HepG2 (cell line): ENCODE data around the gene CDT1. TPM values are rescaled to one million over a fixed set of nuclear protein-coding genes. Genes with fewer than 3 reads are reported as not detected.

Experiments used
- ARHGAP35 ChIP-seq: sonication (generic); formaldehyde crosslinking; IDR thresholded peaks from 2 replicates; pipeline ENCODE4 v1.9.0; 2022; ENCODE audit warnings: mild to moderate bottlenecking, inconsistent platforms, moderate library complexity, missing genetic modification reagents, borderline replicate concordance
- CEBPZ ChIP-seq: IDR thresholded peaks from 2 replicates; pipeline ENCODE4 v1.6.1; 2012; ENCODE audit warnings: low read length, improper control_type of control experiment
- MIXL1 ChIP-seq: IDR thresholded peaks from 2 replicates; pipeline ENCODE4 v1.6.1; 2016
- MXD1 ChIP-seq: sonication (generic); formaldehyde crosslinking; IDR thresholded peaks from 2 replicates; pipeline ENCODE4 v1.4.0; 2020; ENCODE audit warnings: mild to moderate bottlenecking, missing genetic modification reagents
- ZNF142 ChIP-seq: sonication (generic); formaldehyde crosslinking; IDR thresholded peaks from 2 replicates; pipeline ENCODE4 v1.4.0; 2020; ENCODE audit warnings: missing genetic modification reagents
- ZNF24 ChIP-seq: fragments of 450-650 bp; IDR thresholded peaks from 2 replicates; pipeline ENCODE4 v1.6.1; 2017; ENCODE audit warnings: antibody characterized with exemption, mild to moderate bottlenecking
- polyA plus RNA-seq, 8 experiments: library from polyadenylated mRNA; depleted of rRNA in 3 of 8; stranded (reverse) in 7 of 8; unstranded in 1 of 8; fragments of >200 nt; fragmentation: Illumina TruSeq in 4 of 8; extraction: Trizol in 4 of 8; gene quantifications; 2 replicates each; pipeline versions ENCODE4 v1.2.1 to v1.2.3, GENCODE V29; 2011 to 2016; ENCODE audit warnings: low read depth in 4 of 8, missing spikeins in 1 of 8, mixed read lengths in 1 of 8; ENCODE audit not compliant: insufficient read depth in 1 of 8
- total RNA-seq, 5 experiments: library from RNA; depleted of rRNA; stranded (reverse); fragments of >200 nt; fragmentation: Illumina TruSeq; extraction: Trizol; gene quantifications; 2 replicates each; pipeline ENCODE4 v1.2.3, GENCODE V29; 2016; ENCODE audit warnings: low read depth in 1 of 5
- TF ChIP-seq, protein P1 (sequence below): sonication (generic); formaldehyde crosslinking; IDR thresholded peaks from 2 replicates; pipeline ENCODE4 v1.4.0; 2020; ENCODE audit warnings: mild to moderate bottlenecking, missing genetic modification reagents

Gene CDT1
- total and polyA plus RNA-seq, 2 of the 13 experiments (the other 11 are each of a cell fraction or from before 2014, with no cell fraction given), result 23.1 to 23.8 TPM

DNA sequence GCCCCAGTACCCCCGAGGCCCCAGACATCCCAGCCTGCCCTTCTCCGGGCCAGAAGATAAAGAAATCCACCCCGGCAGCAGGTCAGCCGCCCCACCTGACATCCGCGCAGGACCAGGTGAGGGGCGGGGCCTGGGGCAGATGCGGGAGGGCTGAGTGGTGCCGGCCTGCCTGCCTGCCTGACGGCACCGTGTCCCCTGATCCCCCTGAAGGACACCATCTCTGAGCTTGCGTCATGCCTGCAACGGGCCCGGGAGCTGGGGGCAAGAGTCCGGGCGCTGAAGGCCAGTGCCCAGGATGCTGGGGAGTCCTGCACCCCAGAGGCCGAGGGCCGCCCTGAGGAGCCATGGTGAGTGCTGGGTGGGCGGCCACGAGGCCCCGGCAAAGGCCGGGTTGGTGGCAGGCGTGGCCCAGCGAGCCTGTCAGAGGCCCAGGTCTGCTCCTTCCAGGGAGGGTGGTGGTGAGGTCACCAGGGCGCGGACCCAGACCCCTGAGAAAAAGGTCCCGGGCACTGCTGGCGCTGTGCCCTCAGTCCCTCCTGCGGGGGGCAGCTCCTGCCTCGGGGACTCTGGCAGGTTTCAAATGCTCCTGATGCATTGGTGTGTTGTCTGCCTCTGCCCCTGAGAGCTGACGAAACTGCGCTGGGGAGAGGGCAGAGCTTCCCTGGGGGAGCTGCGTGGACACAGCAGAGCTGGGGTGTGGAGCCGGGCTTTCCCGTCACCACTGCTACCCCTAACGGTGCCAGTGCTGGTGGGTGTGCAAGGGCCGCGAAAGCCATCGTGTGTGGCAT is 1.2 kb downstream of the CDT1 start (continued):
- no peak for TF ChIP-seq CEBPZ
- no peak; the same call in 1 of the 2 replicates for TF ChIP-seq ZNF142
- no peak for TF ChIP-seq MIXL1 (CRISPR knock-in tag)
- no peak; the same call in 1 of the 2 replicates for TF ChIP-seq ARHGAP35 (CRISPR knock-in tag)
- no peak; the same call in 1 of the 2 replicates for TF ChIP-seq MXD1 (CRISPR knock-in tag)
- TF ChIP-seq, protein P1, sequence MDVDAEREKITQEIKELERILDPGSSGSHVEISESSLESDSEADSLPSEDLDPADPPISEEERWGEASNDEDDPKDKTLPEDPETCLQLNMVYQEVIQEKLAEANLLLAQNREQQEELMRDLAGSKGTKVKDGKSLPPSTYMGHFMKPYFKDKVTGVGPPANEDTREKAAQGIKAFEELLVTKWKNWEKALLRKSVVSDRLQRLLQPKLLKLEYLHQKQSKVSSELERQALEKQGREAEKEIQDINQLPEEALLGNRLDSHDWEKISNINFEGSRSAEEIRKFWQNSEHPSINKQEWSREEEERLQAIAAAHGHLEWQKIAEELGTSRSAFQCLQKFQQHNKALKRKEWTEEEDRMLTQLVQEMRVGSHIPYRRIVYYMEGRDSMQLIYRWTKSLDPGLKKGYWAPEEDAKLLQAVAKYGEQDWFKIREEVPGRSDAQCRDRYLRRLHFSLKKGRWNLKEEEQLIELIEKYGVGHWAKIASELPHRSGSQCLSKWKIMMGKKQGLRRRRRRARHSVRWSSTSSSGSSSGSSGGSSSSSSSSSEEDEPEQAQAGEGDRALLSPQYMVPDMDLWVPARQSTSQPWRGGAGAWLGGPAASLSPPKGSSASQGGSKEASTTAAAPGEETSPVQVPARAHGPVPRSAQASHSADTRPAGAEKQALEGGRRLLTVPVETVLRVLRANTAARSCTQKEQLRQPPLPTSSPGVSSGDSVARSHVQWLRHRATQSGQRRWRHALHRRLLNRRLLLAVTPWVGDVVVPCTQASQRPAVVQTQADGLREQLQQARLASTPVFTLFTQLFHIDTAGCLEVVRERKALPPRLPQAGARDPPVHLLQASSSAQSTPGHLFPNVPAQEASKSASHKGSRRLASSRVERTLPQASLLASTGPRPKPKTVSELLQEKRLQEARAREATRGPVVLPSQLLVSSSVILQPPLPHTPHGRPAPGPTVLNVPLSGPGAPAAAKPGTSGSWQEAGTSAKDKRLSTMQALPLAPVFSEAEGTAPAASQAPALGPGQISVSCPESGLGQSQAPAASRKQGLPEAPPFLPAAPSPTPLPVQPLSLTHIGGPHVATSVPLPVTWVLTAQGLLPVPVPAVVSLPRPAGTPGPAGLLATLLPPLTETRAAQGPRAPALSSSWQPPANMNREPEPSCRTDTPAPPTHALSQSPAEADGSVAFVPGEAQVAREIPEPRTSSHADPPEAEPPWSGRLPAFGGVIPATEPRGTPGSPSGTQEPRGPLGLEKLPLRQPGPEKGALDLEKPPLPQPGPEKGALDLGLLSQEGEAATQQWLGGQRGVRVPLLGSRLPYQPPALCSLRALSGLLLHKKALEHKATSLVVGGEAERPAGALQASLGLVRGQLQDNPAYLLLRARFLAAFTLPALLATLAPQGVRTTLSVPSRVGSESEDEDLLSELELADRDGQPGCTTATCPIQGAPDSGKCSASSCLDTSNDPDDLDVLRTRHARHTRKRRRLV (CRISPR knock-in tag), result no peak
- no peak for TF ChIP-seq ZNF24
